Left ventricle myocardium inferior (tissue), 1 donor: ENCODE data around the gene INSL4. TPM values are rescaled to one million over a fixed set of nuclear protein-coding genes. Genes with fewer than 3 reads are reported as not detected.

Experiments
- DNase-seq: peaks from one replicate; pipeline ENCODE4 v3.0.0-alpha.2; 2020
- H3K27ac ChIP-seq: fragments of 200-600 bp; replicated peaks from 2 replicates; pipeline ENCODE4 v1.8.0; 2021
- H3K27me3 ChIP-seq: fragments of 200-600 bp; 2 replicates; pipeline ENCODE4 v1.8.0; 2021; ENCODE audit warnings: low read depth
- H3K36me3 ChIP-seq: fragments of 200-600 bp; 2 replicates; pipeline ENCODE4 v1.8.0; 2021
- H3K4me1 ChIP-seq: fragments of 200-600 bp; 2 replicates; pipeline ENCODE4 v1.8.0; 2021
- H3K4me3 ChIP-seq: fragments of 200-600 bp; 2 replicates; pipeline ENCODE4 v1.8.0; 2021; ENCODE audit warnings: mild to moderate bottlenecking, moderate library complexity
- H3K9me3 ChIP-seq: fragments of 200-600 bp; replicated peaks from 2 replicates; pipeline ENCODE4 v1.8.0; 2021
- intact Hi-C: fragments of 100-400 bp; cut with micrococcal nuclease; formaldehyde crosslinking; loops from one replicate; pipeline ENCODE4 v1.11.0; 2022
- total RNA-seq: library from RNA; stranded (reverse); fragmentation: NEBNext Ultra II Directional; extraction: Animal tissue kit (Norgen Biotek cat#: 25700); gene quantifications from one replicate; pipeline ENCODE4 v1.2.1, GENCODE V29; 2021
- TF ChIP-seq, protein P1 (sequence below): fragments of 200-600 bp; IDR thresholded peaks from 2 replicates; pipeline ENCODE4 v1.8.0; 2021; ENCODE audit warnings: antibody characterized with exemption, mild to moderate bottlenecking, borderline replicate concordance
- donor health status: DM: no; HTN: yes; CAD: no; lungs with severe emphysema.

INSL4 gene
- total RNA-seq, 1 donor from 2014 or later = not detected

DNA sequence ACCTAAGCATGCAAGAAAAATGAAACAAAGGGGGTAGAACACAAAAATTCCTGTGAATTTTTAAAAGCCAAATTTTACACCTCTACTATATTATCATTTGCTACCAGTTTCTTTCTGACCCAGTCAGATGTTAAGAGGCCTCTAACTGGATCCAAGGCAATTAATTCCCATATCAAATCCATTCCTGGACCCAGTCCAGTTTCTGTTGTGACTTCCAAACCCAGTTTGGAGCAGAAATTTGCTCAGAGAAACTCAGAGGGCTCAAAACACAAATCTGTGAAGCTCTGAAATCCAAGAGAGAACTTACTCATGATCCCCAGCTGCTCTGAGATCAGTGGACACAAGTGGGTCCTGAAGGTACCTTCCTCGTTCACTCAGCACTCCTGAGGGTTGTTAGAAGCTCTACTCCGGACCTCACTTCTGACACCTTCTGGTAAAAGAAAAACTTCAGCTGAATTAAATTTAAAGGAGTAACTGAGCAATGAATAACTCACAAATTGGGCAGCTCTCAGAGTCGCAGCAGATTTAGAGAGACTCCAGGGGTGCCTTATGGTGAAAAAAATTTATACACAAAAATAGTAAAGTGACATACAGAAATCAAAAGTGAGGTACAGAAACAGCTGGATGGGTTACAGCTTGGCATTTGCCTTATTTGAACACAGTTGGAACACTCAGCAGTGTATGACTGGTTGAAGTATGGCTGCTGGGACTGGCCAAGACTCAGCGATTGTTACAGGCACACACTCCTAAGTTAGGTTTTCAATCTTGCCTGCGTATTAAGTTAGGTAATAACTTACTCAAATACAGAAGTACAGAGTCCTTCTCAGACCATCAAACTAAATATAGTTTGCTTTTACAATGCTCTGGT, 32.4 kb downstream of the INSL4 start:
- no peak for DNase-seq
- TF ChIP-seq, protein P1, sequence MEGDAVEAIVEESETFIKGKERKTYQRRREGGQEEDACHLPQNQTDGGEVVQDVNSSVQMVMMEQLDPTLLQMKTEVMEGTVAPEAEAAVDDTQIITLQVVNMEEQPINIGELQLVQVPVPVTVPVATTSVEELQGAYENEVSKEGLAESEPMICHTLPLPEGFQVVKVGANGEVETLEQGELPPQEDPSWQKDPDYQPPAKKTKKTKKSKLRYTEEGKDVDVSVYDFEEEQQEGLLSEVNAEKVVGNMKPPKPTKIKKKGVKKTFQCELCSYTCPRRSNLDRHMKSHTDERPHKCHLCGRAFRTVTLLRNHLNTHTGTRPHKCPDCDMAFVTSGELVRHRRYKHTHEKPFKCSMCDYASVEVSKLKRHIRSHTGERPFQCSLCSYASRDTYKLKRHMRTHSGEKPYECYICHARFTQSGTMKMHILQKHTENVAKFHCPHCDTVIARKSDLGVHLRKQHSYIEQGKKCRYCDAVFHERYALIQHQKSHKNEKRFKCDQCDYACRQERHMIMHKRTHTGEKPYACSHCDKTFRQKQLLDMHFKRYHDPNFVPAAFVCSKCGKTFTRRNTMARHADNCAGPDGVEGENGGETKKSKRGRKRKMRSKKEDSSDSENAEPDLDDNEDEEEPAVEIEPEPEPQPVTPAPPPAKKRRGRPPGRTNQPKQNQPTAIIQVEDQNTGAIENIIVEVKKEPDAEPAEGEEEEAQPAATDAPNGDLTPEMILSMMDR = no peak
- intact Hi-C loops = no loop called here
- H3K4me1 ChIP-seq = no peaks in the 10 kb centered on the region
- peaks cover 10% of the 10 kb centered on the region for H3K9me3 ChIP-seq
- H3K36me3 ChIP-seq = no peaks in the 10 kb centered on the region
- no peaks in the 10 kb centered on the region for H3K27me3 ChIP-seq
- no peak overlapping the region for H3K4me3 ChIP-seq
- H3K27ac ChIP-seq = no peak overlapping the region

DNA sequence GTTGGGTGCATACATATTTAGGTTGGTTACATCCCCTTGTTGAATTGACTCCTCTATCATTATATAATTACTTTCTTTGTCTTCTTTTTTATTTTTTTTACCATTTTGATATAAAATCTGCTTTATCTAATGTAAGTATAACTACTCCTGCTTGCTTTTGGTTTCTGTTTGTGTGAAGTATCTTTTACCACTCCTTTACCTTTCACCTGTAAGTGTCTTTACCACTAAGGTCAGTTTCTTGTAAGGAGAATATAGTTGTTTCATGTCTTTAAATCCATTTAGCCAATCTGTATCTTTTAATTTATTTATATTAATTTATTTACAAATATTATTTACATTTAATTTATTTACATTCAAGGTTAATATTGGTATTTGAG, 33.0 kb downstream of the INSL4 start:
- DNase-seq = no peak
- Histone ChIP-seq H3K27me3 (no peaks in the 10 kb centered on the region), H3K27ac (no peak overlapping the region), H3K36me3 (no peaks in the 10 kb centered on the region), H3K4me3 (no peak overlapping the region), H3K4me1 (no peaks in the 10 kb centered on the region), H3K9me3 (peaks cover 8% of the 10 kb centered on the region)
- intact Hi-C loops = no loop called here
- TF ChIP-seq, protein P1 = no peak

DNA sequence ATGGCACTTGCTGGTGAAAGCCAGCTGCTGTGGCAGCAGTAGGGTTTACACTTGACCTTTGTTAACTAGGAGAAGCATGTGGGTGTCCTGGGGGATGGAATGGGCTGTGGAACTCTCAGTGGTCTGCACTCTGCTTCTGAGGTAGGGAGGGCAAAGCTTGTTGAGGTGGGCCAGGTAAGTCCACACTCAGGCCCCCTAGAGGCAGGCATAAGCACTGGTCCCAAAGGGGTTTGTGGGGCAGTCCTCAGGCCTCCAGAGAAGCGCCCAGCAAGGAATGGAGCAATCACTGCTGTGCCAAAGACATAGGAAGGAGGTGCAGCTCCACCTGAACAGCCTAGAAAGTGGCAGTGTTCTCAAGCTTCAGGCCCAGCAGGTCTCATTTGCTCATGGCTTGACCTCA, 34.7 kb downstream of the INSL4 start:
- Histone ChIP-seq H3K27ac (no peak overlapping the region), H3K4me3 (no peak overlapping the region), H3K9me3 (no peaks in the 10 kb centered on the region), H3K27me3 (no peaks in the 10 kb centered on the region), H3K36me3 (no peaks in the 10 kb centered on the region), H3K4me1 (no peaks in the 10 kb centered on the region)
- DNase-seq = no peak
- TF ChIP-seq, protein P1 = no peak
- intact Hi-C loops = no loop called here

DNA sequence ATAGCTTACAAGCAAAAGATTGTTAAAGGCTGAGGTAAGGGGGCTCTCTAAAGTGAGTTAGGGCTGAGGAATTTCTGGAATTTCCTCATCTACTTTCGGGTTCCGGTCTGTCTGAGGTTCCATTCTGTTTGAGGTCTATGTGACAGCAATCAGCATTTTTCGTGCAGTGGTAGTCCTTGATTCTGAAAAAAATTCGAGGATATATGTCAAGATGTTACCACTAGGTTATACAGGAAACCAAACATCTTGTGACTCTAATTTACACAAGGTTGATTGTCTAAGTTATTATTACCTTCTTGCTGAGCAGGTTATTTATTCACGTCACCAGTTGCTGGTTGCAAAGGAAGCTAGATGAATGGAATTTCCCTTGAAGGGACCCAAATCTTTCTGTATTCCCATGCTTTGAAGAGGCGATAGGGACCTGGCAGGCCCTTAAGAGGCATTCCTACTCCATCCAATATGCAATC, 38.1 kb downstream of the INSL4 start:
- no peaks in the 10 kb centered on the region for H3K27me3 ChIP-seq
- no peaks in the 10 kb centered on the region for H3K9me3 ChIP-seq
- DNase-seq = no peak
- no peaks in the 10 kb centered on the region for H3K4me1 ChIP-seq
- TF ChIP-seq, protein P1 = no peak
- no peaks in the 10 kb centered on the region for H3K36me3 ChIP-seq
- H3K4me3 ChIP-seq = no peak overlapping the region
- H3K27ac ChIP-seq = no peak overlapping the region
- intact Hi-C loops = no loop called here

DNA sequence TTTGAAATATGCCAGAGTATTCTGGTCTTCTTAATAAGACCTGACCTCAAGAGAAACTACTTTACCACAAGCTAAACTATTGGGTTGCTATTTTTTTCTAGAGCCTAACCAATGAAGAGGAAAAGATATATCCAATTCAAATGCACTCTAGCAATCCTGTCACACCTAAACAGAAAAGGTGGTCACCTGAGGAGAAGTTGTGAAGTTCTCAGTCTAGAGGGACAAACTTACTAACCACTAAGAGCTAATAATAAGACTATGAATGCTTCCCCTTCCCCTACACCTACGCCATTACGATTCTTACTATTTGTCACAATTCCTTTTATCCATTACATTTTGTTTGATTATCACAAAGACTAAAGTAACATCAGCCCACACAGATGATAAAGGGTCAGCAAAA, 43.6 kb downstream of the INSL4 start:
- Histone ChIP-seq H3K27ac (no peak overlapping the region), H3K4me1 (no peaks in the 10 kb centered on the region), H3K9me3 (no peaks in the 10 kb centered on the region), H3K4me3 (no peak overlapping the region), H3K36me3 (no peaks in the 10 kb centered on the region), H3K27me3 (no peaks in the 10 kb centered on the region)
- no peak for DNase-seq
- intact Hi-C loops = no loop called here
- TF ChIP-seq, protein P1 = no peak
